SJCRH30 (cell line): ENCODE measurements around the gene DYNLT1. TPM values are rescaled to one million over a fixed set of nuclear protein-coding genes. Genes with fewer than 3 reads are reported as not detected.
A peak's percentile ranks its signal among the peaks of the same experiment; 100 is the strongest.
"Not testable (repeated sequence)": the region's sequence is repeated elsewhere in the genome, so short reads cannot be mapped to it uniquely, and the experiment has no call there.

ENCODE experiments used
- DNase-seq, 2 experiments: peaks; one replicate each; pipeline ENCODE4 v3.0.0-alpha.2; 2015 to 2020
- H3K27ac ChIP-seq: fragments of 250-450 bp; sonication (Bioruptor Pico); 2 replicates; pipeline ENCODE4 v1.5.1; 2020; ENCODE audit warnings: mild to moderate bottlenecking, moderate library complexity
- H3K27me3 ChIP-seq: fragments of 250-450 bp; sonication (Bioruptor Pico); 2 replicates; pipeline ENCODE4 v1.5.1; 2020; ENCODE audit warnings: mild to moderate bottlenecking, moderate library complexity
- H3K36me3 ChIP-seq: fragments of 250-450 bp; sonication (Bioruptor Pico); 2 replicates; pipeline ENCODE4 v1.5.1; 2020; ENCODE audit warnings: mild to moderate bottlenecking, moderate library complexity
- H3K4me1 ChIP-seq: fragments of 250-450 bp; sonication (Bioruptor Pico); 2 replicates; pipeline ENCODE4 v1.5.1; 2020; ENCODE audit warnings: mild to moderate bottlenecking, moderate library complexity
- H3K4me3 ChIP-seq: fragments of 250-450 bp; sonication (Bioruptor Pico); 2 replicates; pipeline ENCODE4 v1.5.1; 2020; ENCODE audit warnings: mild to moderate bottlenecking, moderate library complexity
- H3K9me3 ChIP-seq: fragments of 250-450 bp; sonication (Bioruptor Pico); replicated peaks from 2 replicates; pipeline ENCODE4 v1.5.1; 2020; ENCODE audit warnings: mild to moderate bottlenecking, moderate library complexity
- total RNA-seq: library from RNA; depleted of rRNA; stranded (reverse); fragments of >200 nt; shearing (Covaris generic); gene quantifications from 2 replicates; pipeline ENCODE4 v1.2.3, GENCODE V29; 2014

DYNLT1 gene
- total RNA-seq, 1 experiment from 2014 or later = 104 TPM

- H3K9me3 ChIP-seq = no peaks in the 10 kb centered on the region; the same call in 1 of the 2 replicates
- no peaks in the 10 kb centered on the region for H3K27me3 ChIP-seq
- H3K4me1 ChIP-seq = peaks cover 3% of the 10 kb centered on the region; the same call in 1 of the 2 replicates
- DNase-seq = no peak
- H3K4me3 ChIP-seq = no peak overlapping the region
- peaks cover 48% of the 10 kb centered on the region for H3K36me3 ChIP-seq
- H3K27ac ChIP-seq = no peak overlapping the region
Measured at GRCh38 chr6:158610319-158610968, 34.1 kb downstream of the DYNLT1 start.

DNA sequence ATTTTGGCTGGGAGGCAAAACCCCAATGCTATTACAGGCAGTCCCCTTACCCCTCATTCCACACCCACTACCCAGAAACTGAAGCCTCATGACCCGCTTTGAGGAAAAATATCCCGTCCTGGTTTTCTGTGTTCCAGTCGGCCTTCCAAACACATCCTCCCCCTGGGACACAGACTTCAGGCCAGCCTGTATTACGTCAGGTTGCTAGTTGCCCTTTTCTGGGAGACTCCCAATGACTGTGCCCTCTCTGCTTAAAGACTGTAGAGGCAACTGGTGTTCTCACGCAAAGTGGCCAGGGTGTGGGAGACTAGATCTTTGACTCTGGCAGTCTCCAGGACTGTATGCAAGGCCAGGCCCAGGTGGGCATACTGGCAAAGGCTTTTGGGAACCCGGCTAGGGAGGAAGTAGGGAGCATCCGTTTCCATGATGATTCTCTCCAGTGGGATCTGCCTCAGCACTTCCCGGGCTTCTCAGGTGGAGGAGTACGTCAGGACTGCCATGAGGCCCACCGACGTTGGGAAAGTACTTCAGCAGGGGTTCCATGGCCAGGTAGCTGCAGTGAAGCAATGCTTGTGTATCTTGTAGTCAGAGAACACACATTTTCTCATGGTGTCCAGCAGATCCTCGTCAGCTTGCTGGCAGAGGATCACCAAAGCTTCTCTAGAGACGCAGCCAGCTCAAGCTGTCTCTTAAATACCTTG, 34.9 kb downstream of the DYNLT1 start:
- Histone ChIP-seq H3K9me3 (no peaks in the 10 kb centered on the region; the same call in 1 of the 2 replicates), H3K27ac (no peak overlapping the region), H3K4me3 (no peak overlapping the region), H3K27me3 (no peaks in the 10 kb centered on the region), H3K36me3 (peaks cover 44% of the 10 kb centered on the region), H3K4me1 (peaks cover 3% of the 10 kb centered on the region; the same call in 1 of the 2 replicates)
- no peak for DNase-seq

GRCh38 chr6:158608221-158608620, 36.3 kb downstream of the DYNLT1 start:
- Histone ChIP-seq H3K4me1 (peaks cover 3% of the 10 kb centered on the region; the same call in 1 of the 2 replicates), H3K27me3 (no peaks in the 10 kb centered on the region), H3K36me3 (peaks cover 41% of the 10 kb centered on the region), H3K4me3 (no peak overlapping the region), H3K27ac (no peak overlapping the region), H3K9me3 (no peaks in the 10 kb centered on the region)
- no peak for DNase-seq

- DNase-seq = no peak
- H3K36me3 ChIP-seq = peaks cover 34% of the 10 kb centered on the region
Measured at GRCh38 chr6:158607411-158608170, 37.0 kb downstream of the DYNLT1 start.

DNA sequence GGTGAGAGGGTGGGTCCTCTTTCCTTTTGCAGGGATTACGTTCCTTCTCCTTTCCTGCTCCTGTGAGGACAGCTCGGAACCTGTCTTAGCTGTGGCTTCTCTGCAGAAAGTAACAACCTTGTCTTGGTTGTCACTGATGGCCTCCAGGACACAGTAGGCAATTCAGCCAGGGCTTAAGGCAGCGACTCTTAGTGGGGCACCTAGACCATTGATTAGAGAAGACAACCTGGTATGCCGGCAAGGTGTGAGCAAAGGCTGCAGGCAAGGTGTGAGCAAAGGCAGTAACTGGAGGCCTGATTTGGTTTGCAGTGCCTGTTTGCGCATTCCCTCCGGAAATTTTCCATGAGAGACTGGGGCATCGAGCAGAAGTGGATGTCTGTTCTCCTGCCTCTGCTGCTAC, 37.6 kb downstream of the DYNLT1 start:
- Histone ChIP-seq H3K27ac (no peak overlapping the region), H3K36me3 (peaks cover 34% of the 10 kb centered on the region), H3K4me3 (no peak overlapping the region), H3K4me1 (no peaks in the 10 kb centered on the region), H3K27me3 (no peaks in the 10 kb centered on the region), H3K9me3 (no peaks in the 10 kb centered on the region)
- DNase-seq = no peak

More at GRCh38 chr6:158607411-158608170, 37.0 kb downstream of the DYNLT1 start:
- H3K4me3 ChIP-seq = no peak overlapping the region
- no peaks in the 10 kb centered on the region for H3K4me1 ChIP-seq
- H3K27me3 ChIP-seq = no peaks in the 10 kb centered on the region
- no peak overlapping the region for H3K27ac ChIP-seq
- no peaks in the 10 kb centered on the region for H3K9me3 ChIP-seq

DNA sequence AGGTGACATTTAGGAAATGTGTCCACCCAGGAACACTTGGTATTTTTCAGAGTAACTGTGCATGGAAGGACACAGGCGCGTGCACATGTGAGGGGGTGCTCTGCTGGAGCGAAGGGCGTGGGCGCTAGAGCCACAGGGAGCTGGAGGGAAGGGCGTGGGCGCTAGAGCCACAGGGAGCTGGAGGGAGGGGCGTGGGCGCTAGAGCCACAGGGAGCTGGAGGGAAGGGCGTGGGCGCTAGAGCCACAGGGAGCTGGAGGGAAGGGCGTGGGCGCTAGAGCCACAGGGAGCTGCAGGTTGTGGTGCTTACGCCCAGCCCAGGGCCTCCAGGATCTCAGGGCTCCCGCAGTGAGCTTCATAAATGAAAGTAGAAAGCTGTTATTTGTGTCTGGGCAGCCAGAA, 38.5 kb downstream of the DYNLT1 start:
- not testable (repeated sequence) for DNase-seq, H3K27me3 ChIP-seq, H3K9me3 ChIP-seq, H3K4me1 ChIP-seq, H3K4me3 ChIP-seq, H3K27ac ChIP-seq
- peaks cover 34% of the 10 kb centered on the region for H3K36me3 ChIP-seq

GRCh38 chr6:158605266-158605878, 39.2 kb downstream of the DYNLT1 start:
- no peaks in the 10 kb centered on the region for H3K27me3 ChIP-seq
- no peak overlapping the region for H3K27ac ChIP-seq
- no peaks in the 10 kb centered on the region for H3K4me1 ChIP-seq
- peaks cover 34% of the 10 kb centered on the region for H3K36me3 ChIP-seq
- no peaks in the 10 kb centered on the region for H3K9me3 ChIP-seq
- DNase-seq = peak; percentile 58 to 77
- H3K4me3 ChIP-seq = no peak overlapping the region

DNA sequence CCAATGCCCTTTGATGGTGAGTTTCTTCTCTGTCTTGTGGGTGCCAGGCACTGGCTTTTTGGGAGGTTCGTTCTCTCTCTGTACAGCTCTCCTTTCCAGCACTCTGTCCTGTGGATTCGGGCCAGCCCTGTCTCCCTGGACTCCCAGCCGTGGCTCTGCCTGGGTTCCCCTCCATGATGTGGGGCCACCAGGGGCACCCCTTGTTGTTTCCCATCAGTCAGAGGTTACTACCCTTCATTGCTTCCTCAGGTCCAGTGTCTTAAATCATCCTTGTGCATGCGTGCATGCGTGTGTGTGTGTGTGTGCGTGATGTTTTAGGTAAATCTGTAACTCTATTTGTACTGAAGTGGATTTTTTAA, 40.5 kb downstream of the DYNLT1 start:
- Histone ChIP-seq H3K4me1 (no peaks in the 10 kb centered on the region), H3K9me3 (no peaks in the 10 kb centered on the region), H3K27me3 (no peaks in the 10 kb centered on the region), H3K27ac (no peak overlapping the region), H3K4me3 (no peak overlapping the region), H3K36me3 (peaks cover 25% of the 10 kb centered on the region)
- DNase-seq = no peak

DNA sequence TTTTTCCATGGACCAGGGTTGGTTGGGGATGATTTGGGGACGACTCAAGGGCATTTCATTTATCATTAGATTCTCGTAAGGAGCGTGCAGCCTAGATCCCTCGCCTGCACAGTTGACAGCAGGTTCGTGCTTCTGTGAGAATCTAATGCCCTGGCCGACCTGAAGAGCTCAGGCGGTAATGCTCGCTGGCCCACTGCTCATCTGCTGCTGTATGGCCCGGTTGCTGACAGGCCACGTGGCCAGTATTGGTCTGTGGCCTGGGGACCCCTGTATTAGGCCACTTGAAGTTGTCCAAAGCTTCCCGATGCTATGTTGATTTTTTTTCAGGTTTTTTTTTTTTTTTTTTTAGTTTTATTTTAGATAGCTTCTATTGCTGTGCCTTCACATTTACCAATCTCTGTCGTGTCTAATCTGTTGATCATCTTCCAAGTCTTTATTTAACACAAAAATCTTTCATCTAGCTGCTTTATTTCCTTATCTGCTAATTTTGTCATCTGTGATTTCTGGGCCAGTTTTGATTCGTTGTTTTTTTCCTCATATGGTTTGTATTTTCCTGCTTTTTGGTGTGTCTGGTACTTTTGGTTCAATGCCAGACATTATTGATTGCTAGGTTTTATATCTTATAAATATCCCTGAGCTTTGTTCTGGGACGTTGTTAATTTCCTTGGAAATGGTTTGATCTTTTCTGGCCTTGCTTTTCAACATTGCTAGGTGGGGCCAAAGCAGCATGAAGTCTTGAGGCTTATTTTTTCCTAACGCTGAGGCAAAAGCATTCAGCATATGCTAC, 41.1 kb downstream of the DYNLT1 start:
- Histone ChIP-seq H3K9me3 (no peaks in the 10 kb centered on the region), H3K36me3 (peaks cover 22% of the 10 kb centered on the region), H3K27me3 (no peaks in the 10 kb centered on the region), H3K4me1 (no peaks in the 10 kb centered on the region), H3K27ac (no peak overlapping the region), H3K4me3 (no peak overlapping the region)
- no peak for DNase-seq

DNA sequence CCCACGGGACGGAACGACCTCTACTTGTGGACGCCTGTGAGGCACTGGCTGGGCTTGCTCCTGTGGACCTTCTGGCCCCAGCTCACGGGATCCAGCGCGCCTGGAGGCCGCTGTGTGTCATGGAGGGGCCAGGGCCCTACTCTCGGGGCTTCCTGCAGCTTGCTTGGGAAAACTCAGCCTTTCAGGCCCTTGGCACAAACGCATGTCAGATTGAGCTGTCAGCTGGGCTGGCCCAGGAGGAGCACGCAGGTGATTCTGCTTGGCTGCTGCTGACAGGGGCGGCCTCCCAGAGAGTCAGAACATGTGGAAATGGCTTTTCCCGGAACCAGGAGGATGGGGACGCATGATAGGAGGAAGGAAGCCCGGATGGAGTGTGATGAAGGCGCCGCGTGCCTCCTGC, 44.9 kb downstream of the DYNLT1 start:
- Histone ChIP-seq H3K27ac (no peak overlapping the region), H3K4me3 (no peak overlapping the region), H3K4me1 (no peaks in the 10 kb centered on the region), H3K9me3 (no peaks in the 10 kb centered on the region), H3K36me3 (peaks cover 11% of the 10 kb centered on the region), H3K27me3 (no peaks in the 10 kb centered on the region)
- DNase-seq = no peak

DNA sequence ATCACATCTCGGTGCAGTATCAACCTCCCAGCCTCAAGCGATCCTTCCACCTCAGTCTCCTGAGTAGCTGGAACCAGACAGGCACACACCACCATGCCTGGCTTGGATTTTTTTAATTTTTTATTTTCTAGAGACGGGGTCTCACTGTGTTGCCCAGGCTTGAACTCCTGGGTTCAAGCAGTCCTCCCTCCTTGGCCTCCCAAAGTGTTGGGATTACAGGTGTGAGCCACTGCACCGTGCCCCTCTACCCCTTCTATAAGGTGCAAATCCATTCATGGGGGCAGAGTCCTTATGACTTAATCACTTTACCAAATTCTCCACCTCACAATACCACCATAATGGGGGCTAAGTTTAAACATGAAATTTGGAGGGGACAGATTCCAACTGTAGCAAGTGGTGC, 47.0 kb downstream of the DYNLT1 start:
- peaks cover 18% of the 10 kb centered on the region for H3K36me3 ChIP-seq
- no peak overlapping the region for H3K4me3 ChIP-seq
- H3K27ac ChIP-seq = no peak overlapping the region
- no peaks in the 10 kb centered on the region for H3K9me3 ChIP-seq
- H3K27me3 ChIP-seq = no peaks in the 10 kb centered on the region
- H3K4me1 ChIP-seq = no peaks in the 10 kb centered on the region
- no peak for DNase-seq

DNA sequence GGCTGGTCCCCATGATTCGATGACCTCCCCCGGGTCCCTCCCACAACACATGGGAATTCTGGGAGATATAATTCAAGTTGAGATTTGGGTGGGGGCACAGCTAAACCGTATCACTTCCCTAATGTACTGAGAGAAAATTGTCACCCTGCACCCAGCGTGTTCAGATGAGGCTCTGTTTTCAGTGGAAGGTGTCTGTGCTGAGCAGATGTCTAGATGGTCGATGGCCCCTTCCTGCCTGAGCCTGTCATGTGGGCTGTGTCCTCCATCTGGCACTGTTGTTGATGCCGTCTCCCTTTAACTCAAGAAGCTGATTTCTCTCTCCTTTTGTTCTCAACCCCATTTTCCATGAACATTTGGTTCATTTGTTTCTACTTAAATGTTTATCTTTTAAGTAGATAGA, 47.7 kb downstream of the DYNLT1 start:
- Histone ChIP-seq H3K9me3 (no peaks in the 10 kb centered on the region), H3K27ac (no peak overlapping the region), H3K4me1 (no peaks in the 10 kb centered on the region), H3K4me3 (no peak overlapping the region), H3K27me3 (no peaks in the 10 kb centered on the region), H3K36me3 (peaks cover 18% of the 10 kb centered on the region)
- no peak for DNase-seq

GRCh38 chr6:158595223-158595622, 49.3 kb downstream of the DYNLT1 start:
- DNase-seq = no peak
- Histone ChIP-seq H3K4me1 (no peaks in the 10 kb centered on the region), H3K36me3 (peaks cover 19% of the 10 kb centered on the region; the same call in 1 of the 2 replicates), H3K27ac (no peak overlapping the region), H3K9me3 (no peaks in the 10 kb centered on the region), H3K4me3 (no peak overlapping the region), H3K27me3 (no peaks in the 10 kb centered on the region)

GRCh38 chr6:158593670-158594069, 50.9 kb downstream of the DYNLT1 start:
- DNase-seq = no peak
- Histone ChIP-seq H3K27me3 (no peaks in the 10 kb centered on the region), H3K4me1 (no peaks in the 10 kb centered on the region), H3K9me3 (no peaks in the 10 kb centered on the region), H3K27ac (no peak overlapping the region), H3K36me3 (peaks cover 19% of the 10 kb centered on the region; the same call in 1 of the 2 replicates), H3K4me3 (no peak overlapping the region)
